Gastroesophageal sphincter (tissue), 3 donors: ENCODE data around the gene FASN.

Source experiments
- POLR2AphosphoS5 ChIP-seq: sonication (generic); formaldehyde crosslinking; IDR thresholded peaks from one replicate; pipeline ENCODE4 v1.6.1; 2017; ENCODE audit warnings: antibody characterized with exemption
- TF ChIP-seq, protein P1 (sequence below), 4 experiments: fragments of 200-600 bp in 2 of 4; fragments of 450-650 bp in 2 of 4; sonication (generic) in 1 of 4; IDR thresholded peaks; one replicate each; pipeline ENCODE4 v1.5.1; 2017 to 2019; ENCODE audit warnings: antibody characterized with exemption in 4 of 4, mild to moderate bottlenecking in 2 of 4, moderate library complexity in 2 of 4

DNA sequence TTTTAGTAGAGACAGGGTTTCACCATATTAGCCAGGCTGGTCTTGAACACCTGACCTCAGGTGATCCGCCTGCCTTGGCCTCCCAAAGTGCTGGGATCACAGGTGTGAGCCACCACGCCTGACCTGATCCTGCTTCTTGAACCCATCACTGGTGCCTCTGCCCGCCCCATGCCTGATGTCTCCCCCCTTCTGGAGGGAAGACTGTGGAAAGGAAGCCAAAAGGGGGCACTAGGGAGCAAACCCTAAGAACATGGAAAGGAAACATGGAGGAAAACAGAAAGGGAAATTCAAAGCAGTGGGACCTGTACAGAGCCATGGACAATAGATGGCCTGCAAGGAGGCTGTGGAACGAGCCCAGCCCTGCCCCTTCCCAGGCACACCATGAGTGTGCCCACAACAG lies 31.1 kb upstream of the FASN start:
- TF ChIP-seq POLR2AphosphoS5: no peak
- TF ChIP-seq, protein P1, sequence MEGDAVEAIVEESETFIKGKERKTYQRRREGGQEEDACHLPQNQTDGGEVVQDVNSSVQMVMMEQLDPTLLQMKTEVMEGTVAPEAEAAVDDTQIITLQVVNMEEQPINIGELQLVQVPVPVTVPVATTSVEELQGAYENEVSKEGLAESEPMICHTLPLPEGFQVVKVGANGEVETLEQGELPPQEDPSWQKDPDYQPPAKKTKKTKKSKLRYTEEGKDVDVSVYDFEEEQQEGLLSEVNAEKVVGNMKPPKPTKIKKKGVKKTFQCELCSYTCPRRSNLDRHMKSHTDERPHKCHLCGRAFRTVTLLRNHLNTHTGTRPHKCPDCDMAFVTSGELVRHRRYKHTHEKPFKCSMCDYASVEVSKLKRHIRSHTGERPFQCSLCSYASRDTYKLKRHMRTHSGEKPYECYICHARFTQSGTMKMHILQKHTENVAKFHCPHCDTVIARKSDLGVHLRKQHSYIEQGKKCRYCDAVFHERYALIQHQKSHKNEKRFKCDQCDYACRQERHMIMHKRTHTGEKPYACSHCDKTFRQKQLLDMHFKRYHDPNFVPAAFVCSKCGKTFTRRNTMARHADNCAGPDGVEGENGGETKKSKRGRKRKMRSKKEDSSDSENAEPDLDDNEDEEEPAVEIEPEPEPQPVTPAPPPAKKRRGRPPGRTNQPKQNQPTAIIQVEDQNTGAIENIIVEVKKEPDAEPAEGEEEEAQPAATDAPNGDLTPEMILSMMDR (IDR thresholded peaks at IDR 0.05): no peak
